Stimulated activated CD4-positive, alpha-beta T cell treated with anti-CD3 and anti-CD28 coated beads, Interleukin-4, amount 100 ng/mL, for 48 hours (primary cell): ENCODE results near the gene RABGAP1.

ENCODE experiments used
- DNase-seq, 2 donors: peaks; one replicate each; pipeline ENCODE4 v3.0.0-alpha.2; 2020; ENCODE audit warnings: low read depth in 2 of 2

RABGAP1 gene

GRCh38 chr9:123008909-123009308, 68.1 kb downstream of the RABGAP1 start:
- DNase-seq, result no peak

DNA sequence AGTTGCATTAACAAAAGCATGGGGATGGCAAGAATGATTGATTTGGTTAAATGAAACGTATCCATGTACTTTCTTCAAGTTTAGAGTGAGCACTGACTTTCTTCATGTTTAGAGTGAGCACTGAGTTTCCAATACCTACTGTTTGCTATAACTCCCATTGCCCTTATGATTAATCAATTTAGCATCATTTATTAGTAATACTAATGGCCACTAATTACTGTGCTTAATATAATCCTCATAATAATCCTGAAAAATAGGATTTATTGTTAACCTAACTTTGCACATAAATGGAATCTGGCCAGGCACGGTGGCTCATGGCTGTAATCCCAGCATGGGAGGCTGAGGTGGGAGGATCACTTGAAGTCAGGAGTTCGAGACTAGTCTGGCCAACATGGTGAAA, 70.6 kb downstream of the RABGAP1 start:
- no peak for DNase-seq

DNA sequence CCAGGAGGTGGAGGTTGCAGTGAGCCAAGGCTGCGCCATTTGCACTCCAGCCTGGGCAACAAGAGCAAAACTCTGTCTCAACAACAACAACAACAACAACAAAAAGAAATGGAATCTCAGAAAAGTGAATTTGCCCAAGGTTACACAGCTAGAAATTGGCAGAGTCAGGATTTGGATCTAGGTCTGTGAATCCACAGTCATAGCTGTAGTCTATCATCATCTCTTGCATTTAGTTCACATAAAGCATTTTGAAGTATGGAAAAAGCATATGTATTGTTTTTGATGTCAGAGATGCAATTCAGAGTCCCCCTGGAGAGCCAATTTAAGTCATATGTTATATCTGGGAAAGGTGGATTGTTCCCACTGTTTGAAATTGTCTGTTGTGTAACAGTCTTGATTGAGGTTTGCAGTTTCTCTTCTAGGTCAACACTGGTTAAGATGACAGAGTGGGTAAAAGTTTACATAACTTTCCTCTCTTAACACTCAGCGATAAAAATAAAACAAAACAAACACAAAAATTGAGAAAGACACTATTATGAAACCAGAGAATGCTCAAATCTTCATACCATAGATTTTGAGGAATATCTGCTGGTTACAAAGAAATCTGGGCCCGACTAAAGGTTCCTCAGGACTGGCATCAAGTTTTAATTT, 71.2 kb downstream of the RABGAP1 start:
- no peak for DNase-seq

DNA sequence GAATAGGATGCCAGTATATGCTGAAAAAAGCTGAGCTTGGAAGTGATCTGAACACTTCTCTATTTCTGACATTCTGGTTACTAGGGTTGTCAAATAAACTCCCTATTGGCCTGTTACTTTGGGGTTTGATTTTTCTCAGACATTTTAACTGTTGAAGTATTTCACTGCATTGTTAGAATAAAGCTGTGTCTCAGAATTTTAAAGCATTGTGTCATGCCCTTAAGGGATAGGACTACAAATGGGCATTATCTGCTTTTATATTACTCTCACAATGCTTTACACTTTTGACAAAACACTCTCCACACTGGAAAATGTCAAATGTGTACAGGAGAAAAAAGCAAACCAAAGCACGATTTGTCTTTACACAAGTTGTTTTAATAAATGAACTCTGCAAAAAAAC, 75.8 kb downstream of the RABGAP1 start:
- DNase-seq, result no peak

GRCh38 chr9:123020796-123021195, 80.0 kb downstream of the RABGAP1 start:
- no peak for DNase-seq

DNA sequence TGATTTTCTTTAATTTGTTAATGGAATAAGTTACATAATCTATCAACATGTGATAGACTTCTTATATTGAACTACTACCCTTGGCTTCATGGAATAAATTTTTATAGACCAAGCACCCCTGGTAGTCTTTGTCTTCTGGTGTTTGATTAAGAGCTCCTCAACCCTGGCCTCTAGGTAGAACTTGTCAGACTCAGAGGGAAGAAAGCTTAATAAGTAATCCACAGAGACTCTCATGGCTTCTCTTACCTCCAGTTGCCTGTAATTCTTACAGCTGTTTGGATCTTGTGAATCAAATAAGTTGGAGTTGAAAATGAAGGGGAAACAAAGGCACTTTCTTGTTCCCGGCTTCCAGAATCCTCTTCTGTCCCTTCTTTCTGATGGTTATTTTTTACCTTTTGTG, 85.6 kb downstream of the RABGAP1 start:
- DNase-seq, result no peak

DNA sequence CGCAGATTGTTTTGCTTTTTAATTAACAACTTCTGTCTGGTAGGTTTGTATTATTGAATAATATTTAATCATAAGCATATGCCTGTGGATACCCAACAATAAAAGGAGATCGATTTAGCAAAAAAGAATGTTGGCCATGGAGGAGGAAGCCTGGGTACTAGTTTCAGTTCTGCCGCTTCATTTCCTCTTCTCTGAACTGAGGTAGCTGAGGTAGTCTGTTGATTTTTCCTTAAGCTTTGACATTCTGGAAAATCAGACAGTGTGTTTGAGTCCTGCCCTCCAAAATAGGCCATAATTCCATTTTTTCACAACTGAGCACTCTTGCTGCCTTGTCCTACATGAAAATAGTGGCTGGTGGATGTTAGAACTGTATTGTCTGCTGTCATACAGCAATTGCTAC, 86.7 kb downstream of the RABGAP1 start:
- no peak for DNase-seq

DNA sequence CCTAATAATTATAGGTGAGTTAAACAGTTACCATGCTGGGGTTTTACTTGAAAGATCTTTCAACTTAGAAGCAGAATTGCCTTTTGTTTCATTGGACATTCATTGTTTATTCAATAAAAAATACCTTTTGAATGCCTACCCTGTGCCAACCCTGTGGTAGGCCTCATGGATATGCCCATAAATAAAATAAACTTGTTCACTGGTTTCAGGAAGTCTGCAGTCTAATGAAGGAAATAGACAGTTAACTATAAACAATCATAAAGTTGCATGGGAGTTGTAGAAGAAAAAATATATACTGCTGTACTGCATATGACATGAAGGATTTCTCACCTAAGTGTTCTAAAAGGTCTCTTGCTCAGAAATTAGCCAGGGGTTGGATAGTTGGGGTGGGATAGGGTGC, 87.3 kb downstream of the RABGAP1 start:
- no peak for DNase-seq

GRCh38 chr9:123028973-123029372, 88.2 kb downstream of the RABGAP1 start:
- DNase-seq, result no peak

- DNase-seq, result no peak
Measured at GRCh38 chr9:123031963-123032362, 91.1 kb downstream of the RABGAP1 start.

- no peak for DNase-seq
Measured at GRCh38 chr9:123033352-123033751, 92.5 kb downstream of the RABGAP1 start, which contains the start of gene GPR21. GPR21 (plus strand) TSS chr9:123033667; CDS start chr9:123034567, 900 bp downstream.

DNA sequence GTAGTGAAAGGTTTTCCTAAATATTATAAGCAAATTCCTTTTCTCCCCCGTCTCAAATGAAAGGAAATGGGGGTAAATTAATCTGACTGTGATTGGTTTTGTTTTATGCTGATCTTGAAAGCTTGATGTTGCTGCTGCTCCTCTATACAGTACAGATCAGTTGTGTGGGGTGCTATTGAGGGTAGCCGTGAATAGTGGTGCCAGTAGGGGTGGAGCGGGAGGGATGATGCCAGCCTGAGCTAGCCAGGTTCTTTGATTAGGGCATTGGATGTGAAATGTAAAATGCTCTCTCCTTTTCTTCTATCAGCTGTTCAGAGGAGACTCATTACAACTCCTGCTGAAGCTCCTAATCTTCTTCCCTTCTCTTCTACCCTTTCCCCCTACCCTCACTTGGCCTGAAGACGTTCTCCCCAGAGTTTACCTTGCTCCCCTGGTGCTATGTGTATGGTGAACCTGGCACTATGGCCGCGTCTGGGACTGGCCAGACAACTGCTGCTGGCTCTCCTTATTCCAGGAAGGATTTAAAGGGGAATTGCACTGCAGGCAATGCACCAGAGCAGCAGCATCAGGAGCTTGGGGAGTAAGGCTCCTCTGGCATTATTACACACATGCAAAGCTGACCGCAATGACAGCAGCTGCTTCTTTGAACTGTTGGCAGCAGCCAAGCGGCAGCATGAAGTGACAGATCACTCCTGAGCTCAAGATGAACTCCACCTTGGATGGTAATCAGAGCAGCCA, 93.2 kb downstream of the RABGAP1 start:
- no peak for DNase-seq

DNA sequence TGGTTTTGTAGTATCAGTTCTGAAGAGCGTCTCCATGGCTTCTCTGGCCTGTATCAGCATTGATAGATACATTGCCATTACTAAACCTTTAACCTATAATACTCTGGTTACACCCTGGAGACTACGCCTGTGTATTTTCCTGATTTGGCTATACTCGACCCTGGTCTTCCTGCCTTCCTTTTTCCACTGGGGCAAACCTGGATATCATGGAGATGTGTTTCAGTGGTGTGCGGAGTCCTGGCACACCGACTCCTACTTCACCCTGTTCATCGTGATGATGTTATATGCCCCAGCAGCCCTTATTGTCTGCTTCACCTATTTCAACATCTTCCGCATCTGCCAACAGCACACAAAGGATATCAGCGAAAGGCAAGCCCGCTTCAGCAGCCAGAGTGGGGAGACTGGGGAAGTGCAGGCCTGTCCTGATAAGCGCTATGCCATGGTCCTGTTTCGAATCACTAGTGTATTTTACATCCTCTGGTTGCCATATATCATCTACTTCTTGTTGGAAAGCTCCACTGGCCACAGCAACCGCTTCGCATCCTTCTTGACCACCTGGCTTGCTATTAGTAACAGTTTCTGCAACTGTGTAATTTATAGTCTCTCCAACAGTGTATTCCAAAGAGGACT, 94.2 kb downstream of the RABGAP1 start:
- DNase-seq, result no peak

DNA sequence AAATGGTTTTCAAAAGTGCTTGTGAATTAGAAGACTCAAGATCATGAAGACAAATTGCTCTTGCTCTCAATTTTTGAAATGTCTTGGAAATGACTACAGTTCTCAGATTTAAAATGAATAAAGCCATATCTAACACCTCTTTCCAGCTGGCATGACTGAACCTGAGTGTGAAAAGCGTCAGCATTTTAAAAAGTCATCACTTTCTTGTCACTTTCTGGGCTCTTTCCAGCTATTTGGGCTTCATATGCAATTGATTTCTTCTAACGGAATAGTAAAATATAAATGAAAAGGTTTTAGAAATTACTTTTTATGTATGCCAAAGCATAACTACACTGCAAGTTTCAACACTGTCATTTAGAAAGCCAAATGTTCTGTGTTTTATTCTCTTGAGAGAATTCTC, 95.0 kb downstream of the RABGAP1 start:
- no peak for DNase-seq

GRCh38 chr9:123036893-123037545, 96.2 kb downstream of the RABGAP1 start:
- DNase-seq, result no peak

- DNase-seq, result no peak
Measured at GRCh38 chr9:123039617-123040219, 98.9 kb downstream of the RABGAP1 start.

DNA sequence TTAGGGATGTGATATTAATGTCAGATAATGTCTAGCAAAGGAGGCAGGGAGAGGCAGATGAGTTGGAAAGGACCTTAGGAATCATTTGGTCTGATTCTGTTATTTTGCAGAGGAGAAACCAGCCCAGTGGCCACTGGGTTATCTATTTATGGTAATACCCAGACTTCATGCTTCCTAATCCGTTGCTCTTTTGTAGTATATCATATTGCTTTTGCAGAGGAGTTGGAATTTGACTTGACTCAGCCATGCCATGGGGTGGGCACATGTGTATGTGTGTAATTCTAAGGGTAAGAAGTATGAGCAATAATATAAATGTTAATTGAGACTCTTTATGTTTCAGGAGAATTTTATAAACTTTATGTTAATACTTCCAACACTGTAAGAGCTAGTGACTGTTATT, 100.0 kb downstream of the RABGAP1 start:
- DNase-seq, result no peak

DNA sequence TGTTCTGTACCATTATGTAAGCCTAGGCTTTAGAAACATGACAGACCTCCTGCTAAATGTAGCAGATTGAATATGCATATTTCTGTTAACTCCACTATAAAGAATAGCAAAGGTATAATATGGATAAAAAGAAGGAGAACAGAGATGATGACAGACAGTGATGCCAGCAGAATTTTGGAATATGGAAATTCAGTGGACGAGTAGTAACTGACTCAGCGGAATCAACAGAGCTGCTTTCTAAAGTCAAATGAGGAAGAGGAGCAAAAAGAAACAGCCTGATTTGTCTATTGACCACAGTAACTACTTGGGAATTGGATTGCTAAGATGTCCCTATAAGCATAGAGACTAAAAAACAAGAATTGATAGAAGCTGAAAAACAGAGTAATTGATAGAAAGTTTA, 100.7 kb downstream of the RABGAP1 start:
- DNase-seq, result no peak

GRCh38 chr9:123043081-123043939, 102.5 kb downstream of the RABGAP1 start:
- DNase-seq, result no peak

GRCh38 chr9:123044586-123044985, 103.8 kb downstream of the RABGAP1 start:
- DNase-seq, result no peak
